ENCODE results near the gene RPS6KA2.

RPS6KA2 gene

DNA sequence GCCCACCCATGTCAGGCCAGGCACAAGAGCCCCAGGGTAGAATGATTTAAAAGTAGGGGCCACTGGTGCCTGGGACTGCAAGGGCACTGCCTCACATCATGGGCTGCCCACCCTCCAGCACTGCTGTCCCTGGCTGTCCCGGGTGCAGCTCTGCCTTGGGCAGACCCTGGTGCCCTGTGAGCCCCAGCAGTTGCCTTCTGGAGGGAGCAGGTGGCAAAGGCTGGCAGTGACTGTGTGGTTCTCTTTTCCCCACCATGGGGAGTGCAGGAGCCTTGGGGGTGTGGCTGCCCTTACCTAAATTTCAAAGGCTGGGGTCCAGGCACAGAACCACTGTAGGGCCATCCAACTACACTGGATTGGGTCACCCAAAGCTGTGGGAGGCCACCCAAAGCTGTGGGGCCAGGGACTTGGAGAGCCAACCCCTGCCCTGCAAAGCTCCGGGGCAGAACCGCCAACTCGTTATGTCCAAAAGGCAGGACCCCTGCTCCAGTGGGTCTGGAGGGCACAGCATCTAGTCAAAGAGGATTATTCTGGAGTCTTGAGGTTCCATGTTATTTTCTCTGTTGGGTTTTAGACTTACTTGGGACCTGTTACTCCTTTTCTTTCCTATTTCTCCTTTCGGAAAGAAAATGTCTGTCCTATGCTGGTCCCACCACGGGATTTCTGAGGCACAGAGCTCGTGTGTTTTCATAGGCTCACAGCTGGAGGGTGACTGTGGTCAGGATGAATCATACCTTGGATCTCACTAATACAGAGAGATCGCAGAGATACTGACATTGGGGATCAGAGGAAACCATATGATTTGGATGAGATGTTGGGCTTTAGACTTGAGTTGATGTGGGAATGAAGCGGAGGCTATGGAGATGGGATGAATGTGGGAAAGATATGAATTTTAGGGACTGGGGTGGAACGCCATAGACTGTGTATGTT is 105.9 kb downstream of the RPS6KA2 start:
- FAIRE-seq: no peak

- no peak for FAIRE-seq
These were observed 110.7 kb downstream of the RPS6KA2 start for GRCh38 chr6:166516251-166516884.

- FAIRE-seq: no peak
These were observed 111.8 kb downstream of the RPS6KA2 start for GRCh38 chr6:166515072-166515810.

DNA sequence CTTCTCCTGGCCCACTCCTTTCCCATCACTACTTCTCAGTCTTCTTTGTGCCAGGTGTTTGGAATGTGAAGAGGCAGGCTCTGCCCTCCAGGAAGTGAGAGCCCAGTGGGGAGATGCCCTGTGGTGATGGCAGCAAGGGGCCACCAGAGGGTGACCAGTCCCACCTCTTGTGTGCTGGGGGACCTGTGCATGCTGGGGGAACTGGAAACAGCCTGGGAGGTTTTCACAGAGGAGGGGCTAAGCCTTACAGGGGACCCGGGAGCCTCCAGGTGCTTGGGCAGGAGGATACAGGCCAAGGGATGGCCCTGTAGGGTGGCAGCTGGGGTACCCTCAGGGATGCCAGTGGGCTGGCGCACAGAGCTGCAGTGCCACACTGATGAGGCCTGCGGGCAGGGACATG is 112.9 kb downstream of the RPS6KA2 start:
- no peak for FAIRE-seq

DNA sequence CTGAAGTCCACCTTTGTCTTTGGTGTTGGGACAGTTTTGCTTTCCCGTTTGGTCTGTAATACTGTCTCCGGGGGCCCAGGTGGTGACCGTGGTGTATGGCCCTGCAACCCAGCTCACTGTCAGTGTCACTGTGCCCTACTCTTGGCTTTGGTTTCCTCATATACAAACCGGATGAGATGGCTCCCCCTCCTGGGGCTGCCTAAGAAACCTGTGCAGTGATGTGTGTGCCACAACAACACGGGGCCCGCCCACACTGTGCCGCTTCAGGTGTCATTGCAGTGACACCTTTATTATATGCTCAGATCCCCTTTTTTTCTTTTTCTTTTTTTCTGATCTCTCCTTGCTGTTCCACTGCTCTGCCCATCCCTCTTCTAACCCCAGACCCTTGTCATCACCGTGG is 114.5 kb downstream of the RPS6KA2 start:
- no peak for FAIRE-seq

- no peak for FAIRE-seq
These were observed 115.7 kb downstream of the RPS6KA2 start for GRCh38 chr6:166511316-166511715.

- FAIRE-seq: no peak
These were observed 117.9 kb downstream of the RPS6KA2 start for GRCh38 chr6:166509193-166509592.

DNA sequence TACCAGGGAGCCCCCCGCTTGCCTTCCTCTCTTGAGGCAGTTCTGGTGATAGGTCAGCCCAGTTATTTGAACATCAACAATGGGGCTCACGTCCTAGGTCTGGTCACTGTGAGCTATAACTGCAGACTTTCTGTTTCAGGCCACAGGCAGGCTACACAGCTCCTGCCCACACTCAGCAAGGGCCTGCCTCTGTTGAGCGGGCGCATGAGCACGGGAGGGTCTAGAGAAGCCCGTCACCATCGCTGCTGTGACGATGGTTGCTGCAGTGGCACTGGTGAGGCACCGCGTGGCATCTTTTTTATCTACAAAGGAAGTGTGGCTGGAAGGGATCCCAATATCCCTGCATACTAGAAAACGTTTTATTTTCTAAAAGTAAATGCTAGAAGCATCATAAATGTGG is 118.3 kb downstream of the RPS6KA2 start:
- FAIRE-seq: no peak

DNA sequence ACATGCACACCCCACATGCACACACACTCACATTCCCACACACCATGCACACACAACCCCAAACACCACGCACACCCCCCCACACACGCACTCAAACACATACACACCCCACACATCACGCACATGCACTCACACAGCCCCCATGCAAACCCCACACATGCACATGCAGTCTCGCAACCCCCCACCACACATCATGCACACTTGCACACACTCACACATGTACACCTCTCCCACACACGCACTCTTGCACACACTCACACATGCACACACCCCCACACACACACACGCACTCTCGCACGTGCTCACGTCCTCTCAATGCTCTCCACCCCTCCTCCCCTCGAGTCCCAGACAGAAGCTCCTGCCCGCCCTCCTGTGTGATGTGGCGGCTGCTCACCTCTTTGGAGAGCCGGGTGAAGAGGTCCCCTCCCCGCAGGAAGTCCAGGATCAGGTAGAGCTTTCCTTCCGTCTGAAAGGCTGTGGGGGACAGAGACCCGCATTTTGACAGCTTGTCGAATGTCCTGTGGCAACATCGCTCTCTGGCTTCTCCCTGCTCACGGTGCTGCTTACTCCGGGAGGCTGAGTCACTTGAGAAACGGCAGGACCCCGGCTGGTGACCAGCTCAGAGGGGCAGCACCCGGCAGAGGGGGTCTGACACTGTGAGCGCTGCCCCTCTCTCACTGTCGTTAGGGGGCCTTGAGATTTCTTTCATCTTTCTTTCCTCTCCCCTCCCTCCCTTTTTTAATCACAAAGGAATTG is 119.1 kb downstream of the RPS6KA2 start:
- FAIRE-seq: no peak

GRCh38 chr6:166507380-166507779 is 119.7 kb downstream of the RPS6KA2 start:
- FAIRE-seq: no peak

DNA sequence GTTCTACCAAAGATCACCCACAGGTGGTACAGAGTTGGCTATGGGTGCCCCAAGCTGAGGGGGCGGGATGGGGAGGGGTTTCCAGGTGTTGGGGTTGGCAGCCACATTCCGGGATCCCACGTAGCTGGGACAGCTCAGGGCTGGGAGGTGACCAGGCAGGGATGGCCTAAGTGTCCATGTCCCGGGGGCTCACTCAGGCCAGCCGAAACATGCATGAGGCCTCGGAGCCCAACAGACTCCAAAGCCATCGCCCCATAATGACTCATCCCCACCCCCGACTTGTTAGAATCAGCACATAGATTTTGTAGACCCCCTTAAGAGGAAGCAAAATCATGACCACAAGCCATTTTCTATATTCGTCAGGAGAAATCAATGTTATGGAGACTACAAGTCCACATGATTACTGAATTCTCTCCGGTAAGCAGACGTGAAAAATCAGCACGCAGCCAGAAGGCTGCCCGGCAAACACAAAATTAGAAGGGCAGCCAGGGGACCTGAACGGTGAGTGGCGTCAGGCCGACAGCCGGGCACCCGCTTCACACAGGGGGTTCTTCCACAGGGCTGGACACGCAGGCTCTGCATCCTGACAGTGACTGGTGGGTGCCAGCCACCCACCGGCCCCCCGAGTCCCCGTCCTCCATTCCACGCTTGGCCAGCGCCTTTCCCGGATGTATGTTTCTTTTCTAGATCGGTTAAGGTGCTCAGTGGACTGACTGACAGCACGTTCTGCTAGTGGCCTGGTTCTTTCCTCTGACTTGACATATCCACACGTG is 121.7 kb downstream of the RPS6KA2 start:
- FAIRE-seq: no peak

DNA sequence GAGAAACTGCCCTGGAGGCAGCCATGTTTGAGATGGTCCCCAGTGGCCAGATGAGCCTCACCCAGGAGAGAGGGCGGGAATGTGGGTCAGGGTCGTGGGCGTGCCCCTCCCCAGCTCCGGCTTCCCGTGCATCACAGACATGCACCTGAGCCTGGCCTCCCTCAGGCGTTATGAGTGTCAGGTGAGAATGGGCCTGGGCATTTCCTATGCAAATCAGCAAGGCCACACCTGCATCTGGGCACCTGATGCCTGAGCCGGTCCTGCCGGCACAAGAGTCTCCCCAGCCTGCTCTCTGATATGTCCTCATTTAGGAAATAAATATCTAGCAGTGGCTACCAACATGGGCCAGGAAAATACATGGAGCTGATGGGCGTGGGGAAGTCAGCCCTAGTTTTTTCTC is 123.0 kb downstream of the RPS6KA2 start:
- no peak for FAIRE-seq

GRCh38 chr6:166503167-166503744 is 123.8 kb downstream of the RPS6KA2 start:
- no peak for FAIRE-seq

DNA sequence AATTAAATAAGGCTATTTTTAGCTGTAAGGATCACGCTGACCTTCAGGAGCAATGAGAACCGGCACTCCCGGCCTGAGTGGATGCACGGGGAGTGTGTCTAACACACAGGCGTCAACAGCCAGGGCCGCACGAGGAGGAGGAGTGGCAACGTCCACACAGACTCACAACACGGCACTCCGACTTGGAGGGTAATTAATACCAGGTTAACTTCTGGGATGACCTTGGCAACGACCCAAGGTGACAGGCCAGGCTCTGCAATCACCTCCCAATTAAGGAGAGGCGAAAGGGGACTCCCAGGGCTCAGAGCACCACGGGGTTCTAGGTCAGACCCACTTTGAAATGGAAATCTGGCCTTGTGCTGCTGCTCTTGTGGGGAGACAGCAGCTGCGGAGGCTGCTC is 124.6 kb downstream of the RPS6KA2 start:
- FAIRE-seq: no peak

DNA sequence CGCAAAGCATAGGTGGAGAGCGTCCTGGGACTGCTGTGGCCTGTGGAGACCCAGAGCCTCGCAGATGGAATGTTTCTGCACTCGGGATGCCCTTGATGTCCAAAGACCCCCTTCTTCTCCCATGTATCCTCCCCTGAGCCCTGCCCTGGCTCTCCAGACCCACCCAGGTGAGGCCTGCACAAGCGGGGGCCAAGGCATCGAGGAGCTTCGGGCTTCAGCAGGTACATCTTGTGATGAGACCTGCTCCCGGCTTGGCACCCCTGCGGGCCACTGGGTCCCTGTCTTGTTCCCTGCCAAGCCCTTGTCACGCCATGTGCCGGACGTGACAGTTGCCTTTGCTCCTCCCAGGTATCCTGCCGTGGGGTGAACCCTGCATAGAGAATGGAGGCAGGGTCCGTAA is 125.8 kb downstream of the RPS6KA2 start:
- FAIRE-seq: no peak

DNA sequence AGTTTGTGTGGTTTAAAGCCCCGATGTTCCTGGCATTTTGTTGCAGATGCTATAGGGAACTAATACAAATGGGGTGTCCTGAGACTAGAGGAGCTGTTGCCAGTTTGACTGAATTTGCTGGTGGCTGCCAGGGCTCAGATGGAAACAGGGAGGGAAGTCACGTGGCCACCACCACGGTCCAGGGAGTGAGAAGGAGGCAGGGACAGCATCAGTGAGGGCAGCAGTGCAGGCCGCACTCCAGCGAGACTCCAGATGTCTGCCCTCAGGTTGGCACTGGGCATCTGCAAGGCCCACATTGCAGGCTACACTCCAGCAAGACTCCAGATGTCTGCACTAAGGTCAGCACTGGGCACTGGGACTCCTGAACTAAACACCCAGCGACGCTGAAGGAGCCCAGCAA is 126.8 kb downstream of the RPS6KA2 start:
- no peak for FAIRE-seq

DNA sequence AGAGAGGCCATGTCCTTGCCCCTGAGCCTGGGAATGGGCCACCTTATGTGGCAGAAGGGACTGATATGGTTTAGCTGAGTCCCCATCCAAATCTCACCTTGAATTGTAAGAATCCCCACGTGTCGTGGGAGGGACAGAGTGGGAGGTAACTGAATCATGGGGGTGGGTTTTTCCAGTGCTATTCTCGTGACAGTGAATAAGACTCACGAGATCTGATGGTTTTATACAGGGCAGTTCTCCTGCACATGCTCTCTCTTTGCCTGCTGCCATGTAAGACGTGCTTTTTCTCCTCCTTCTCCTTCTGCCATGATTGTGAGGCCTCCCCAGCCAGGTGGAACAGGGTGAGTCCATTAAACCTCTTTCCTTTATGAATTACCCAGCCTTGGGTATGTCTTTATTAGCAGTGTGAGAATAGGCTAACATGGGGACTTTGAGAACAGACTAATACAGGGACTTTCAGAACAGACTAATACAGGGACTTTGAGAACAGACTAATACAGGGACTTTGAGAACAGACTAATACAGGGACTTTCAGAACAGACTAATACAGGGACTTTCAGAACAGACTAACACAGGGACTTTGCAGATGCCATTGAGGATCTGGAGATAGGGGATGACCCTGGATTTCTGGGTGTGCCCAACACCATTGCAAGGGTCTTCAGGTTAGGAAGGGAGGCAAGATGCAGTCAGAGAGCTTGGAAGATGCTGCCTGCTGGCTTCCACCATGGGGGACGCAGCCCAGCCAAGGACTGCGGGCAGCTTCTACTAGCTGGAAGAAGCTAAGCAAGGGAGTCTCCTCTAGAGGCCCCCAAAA is 127.5 kb downstream of the RPS6KA2 start:
- FAIRE-seq: no peak

DNA sequence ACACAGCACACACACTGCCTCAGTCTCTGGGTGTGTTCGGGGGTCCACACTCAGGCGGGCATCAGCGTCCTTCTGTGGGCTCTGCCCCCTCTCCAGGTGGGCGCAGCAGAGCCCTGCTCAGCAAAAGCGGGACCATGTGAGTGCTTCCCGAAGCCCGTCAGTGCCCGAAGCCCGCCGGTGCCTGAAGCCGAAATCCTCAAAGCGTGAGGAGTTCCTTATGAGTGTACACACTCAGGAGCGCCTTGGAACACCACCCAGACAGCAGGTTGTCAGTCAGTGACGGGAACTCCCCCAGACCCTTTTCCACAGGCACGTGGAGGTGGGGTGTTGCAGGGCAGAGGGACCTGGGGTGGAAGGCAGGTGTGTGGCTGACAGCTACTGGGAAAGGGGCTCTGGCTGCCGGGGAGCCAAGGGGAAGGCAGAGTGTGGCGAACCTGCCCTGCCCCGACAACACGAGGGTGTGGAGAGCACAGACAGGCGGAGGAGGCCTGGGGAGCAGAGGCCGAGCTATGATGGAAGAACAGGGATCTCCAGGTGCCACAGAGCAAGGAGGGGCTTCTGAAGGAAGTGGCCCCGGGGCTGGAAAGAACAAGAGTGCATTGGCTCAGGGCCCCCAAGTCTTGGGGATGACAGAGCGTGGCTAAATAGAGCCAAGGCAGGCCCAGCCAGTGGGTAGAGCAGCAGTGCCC is 128.2 kb downstream of the RPS6KA2 start:
- FAIRE-seq: no peak

DNA sequence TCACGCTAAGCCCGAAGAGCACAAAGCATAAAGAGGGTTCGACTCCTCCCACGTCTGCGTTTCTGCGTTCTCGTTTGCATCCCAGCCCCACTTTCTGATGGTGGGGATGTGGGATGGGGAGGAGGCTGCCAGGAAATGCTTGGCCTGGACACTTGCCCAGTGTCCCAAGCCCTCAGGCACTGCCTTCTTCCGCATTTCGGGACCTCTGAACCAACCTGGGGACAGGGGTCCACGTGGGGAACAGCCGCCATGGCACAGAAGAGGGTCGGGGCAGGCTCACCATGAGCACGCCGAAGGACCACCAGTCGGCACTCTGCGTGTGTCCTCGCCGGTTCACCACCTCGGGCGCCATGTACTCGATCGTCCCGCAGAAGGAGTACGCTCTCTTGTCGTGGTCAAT is 128.8 kb downstream of the RPS6KA2 start:
- FAIRE-seq: no peak

Measured in endometrium (tissue), 2 donors.